Mucosa of rectum (tissue), 2 donors: Measurements from ENCODE around the gene SFXN5.

Source experiments
- H3K27ac ChIP-seq, 2 donors: one replicate each; pipeline ENCODE4 v1.7.0; 2013; ENCODE audit warnings: inconsistent platforms in 2 of 2, low read depth in 2 of 2, low read length in 2 of 2
- H3K27me3 ChIP-seq, 2 donors: one replicate each; pipeline ENCODE4 v1.7.0; 2013; ENCODE audit warnings: low read length in 2 of 2; ENCODE audit not compliant: control insufficient read depth in 2 of 2, insufficient read depth in 2 of 2
- H3K36me3 ChIP-seq, 2 donors: one replicate each; pipeline ENCODE4 v1.7.0; 2013; ENCODE audit warnings: low read length in 2 of 2; ENCODE audit not compliant: control insufficient read depth in 2 of 2, insufficient read depth in 2 of 2
- H3K4me1 ChIP-seq, 2 donors: one replicate each; pipeline ENCODE4 v1.7.0; 2013; ENCODE audit warnings: low read length in 2 of 2, mild to moderate bottlenecking in 1 of 2; ENCODE audit not compliant: control insufficient read depth in 2 of 2, insufficient read depth in 2 of 2
- H3K4me3 ChIP-seq, 2 donors: one replicate each; pipeline ENCODE4 v1.7.0; 2013; ENCODE audit warnings: low read length in 2 of 2
- H3K9ac ChIP-seq, 2 donors: one replicate each; pipeline ENCODE4 v1.7.0; 2013; ENCODE audit warnings: low read length in 2 of 2, low read depth in 1 of 2, mild to moderate bottlenecking in 1 of 2
- H3K9me3 ChIP-seq, 2 donors: one replicate each; pipeline ENCODE4 v1.7.0; 2013; ENCODE audit warnings: low read length in 2 of 2; ENCODE audit not compliant: control insufficient read depth in 2 of 2
- donor health status: healthy.
- donor health status: Normal muscosa, but diverticular disease.

Gene SFXN5

GRCh38 chr2:72956936-72957335 lies 114.6 kb downstream of the SFXN5 start:
- no peaks in the 10 kb centered on the region for H3K4me1 ChIP-seq
- no peaks in the 10 kb centered on the region for H3K36me3 ChIP-seq
- H3K9me3 ChIP-seq = no peaks in the 10 kb centered on the region
- no peak overlapping the region for H3K27ac ChIP-seq
- H3K9ac ChIP-seq = no peak overlapping the region
- no peaks in the 10 kb centered on the region for H3K27me3 ChIP-seq
- H3K4me3 ChIP-seq = no peak overlapping the region

GRCh38 chr2:72956050-72956395 lies 115.5 kb downstream of the SFXN5 start:
- Histone ChIP-seq H3K36me3 (no peaks in the 10 kb centered on the region), H3K9ac (no peak overlapping the region), H3K27ac (no peak overlapping the region), H3K4me1 (no peaks in the 10 kb centered on the region), H3K27me3 (no peaks in the 10 kb centered on the region), H3K4me3 (no peak overlapping the region), H3K9me3 (no peaks in the 10 kb centered on the region)

DNA sequence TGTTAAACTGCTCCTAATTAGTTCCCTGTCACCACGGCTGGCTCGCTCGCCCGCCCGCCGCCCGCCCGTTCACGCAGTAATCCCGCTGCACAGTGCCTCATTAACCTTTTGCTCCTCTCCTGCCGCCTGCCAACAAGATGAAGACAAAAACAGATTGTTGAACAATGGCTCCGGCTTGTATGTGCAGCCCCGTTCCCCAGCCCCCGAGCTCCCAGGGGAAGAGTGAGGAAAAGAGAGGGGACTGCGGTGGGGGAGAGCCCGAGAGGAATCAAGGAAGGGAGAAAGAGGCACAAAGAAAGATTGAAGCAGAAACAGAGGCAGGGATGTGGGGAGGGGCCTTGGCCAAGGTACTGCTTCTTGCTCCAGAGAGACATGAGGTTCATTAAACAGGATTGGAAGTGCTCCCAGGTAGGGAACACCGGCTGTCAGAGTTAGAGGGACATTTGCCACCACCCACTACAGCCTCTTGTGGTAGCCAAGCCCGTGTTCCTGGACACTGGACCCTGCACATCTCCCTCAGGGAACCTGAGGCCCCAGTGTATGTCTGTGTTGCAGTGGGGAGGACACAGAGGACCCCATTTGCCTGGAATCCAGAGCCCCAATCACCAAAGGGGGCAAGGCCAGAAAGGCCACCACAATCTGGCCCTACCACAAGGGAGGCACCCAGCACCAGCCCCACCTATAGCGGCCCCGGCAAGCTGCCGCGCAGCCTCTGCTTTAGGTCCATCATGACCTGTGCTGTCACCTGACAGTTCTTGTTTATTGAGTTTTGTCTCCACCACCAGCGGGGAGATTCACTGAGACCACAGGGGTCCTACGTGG lies 116.1 kb downstream of the SFXN5 start:
- H3K27me3 ChIP-seq = no peaks in the 10 kb centered on the region
- no peaks in the 10 kb centered on the region for H3K4me1 ChIP-seq
- no peak overlapping the region for H3K9ac ChIP-seq
- H3K4me3 ChIP-seq = no peak overlapping the region
- H3K9me3 ChIP-seq = no peaks in the 10 kb centered on the region
- H3K36me3 ChIP-seq = no peaks in the 10 kb centered on the region
- H3K27ac ChIP-seq = no peak overlapping the region

GRCh38 chr2:72954376-72955227 lies 116.9 kb downstream of the SFXN5 start:
- no peaks in the 10 kb centered on the region for H3K36me3 ChIP-seq
- no peak overlapping the region for H3K27ac ChIP-seq
- no peaks in the 10 kb centered on the region for H3K9me3 ChIP-seq
- H3K9ac ChIP-seq = no peak overlapping the region
- no peaks in the 10 kb centered on the region for H3K27me3 ChIP-seq
- H3K4me1 ChIP-seq = no peaks in the 10 kb centered on the region
- H3K4me3 ChIP-seq = no peak overlapping the region

GRCh38 chr2:72953976-72954375 lies 117.5 kb downstream of the SFXN5 start:
- Histone ChIP-seq H3K4me1 (no peaks in the 10 kb centered on the region), H3K36me3 (no peaks in the 10 kb centered on the region), H3K27me3 (no peaks in the 10 kb centered on the region), H3K27ac (no peak overlapping the region), H3K4me3 (no peak overlapping the region), H3K9me3 (no peaks in the 10 kb centered on the region), H3K9ac (no peak overlapping the region)

DNA sequence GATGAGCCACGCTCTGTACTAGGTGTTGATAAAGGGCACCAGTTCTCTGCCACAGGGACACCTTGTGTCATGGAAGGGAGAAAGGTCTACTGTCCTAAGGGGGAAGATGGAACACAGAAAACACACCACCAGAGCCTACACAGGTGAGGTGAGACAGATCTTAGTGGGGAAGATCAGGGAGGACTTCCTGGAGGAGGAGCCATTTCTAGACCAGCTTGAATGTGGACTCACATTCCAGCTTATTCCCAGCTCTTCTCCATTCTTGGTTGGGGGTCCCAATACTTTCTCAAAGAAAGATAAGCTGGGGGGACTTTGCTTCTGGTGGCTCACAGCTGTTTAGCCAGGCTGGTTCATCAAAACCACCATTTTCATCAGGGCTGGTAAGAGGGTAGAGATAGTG lies 118.0 kb downstream of the SFXN5 start:
- H3K27ac ChIP-seq = no peak overlapping the region
- H3K9ac ChIP-seq = no peak overlapping the region
- no peak overlapping the region for H3K4me3 ChIP-seq
- H3K27me3 ChIP-seq = no peaks in the 10 kb centered on the region
- no peaks in the 10 kb centered on the region for H3K36me3 ChIP-seq
- no peaks in the 10 kb centered on the region for H3K4me1 ChIP-seq
- H3K9me3 ChIP-seq = no peaks in the 10 kb centered on the region

- Histone ChIP-seq H3K27me3 (no peaks in the 10 kb centered on the region), H3K9ac (no peak overlapping the region), H3K4me3 (no peak overlapping the region), H3K36me3 (no peaks in the 10 kb centered on the region), H3K4me1 (no peaks in the 10 kb centered on the region), H3K27ac (no peak overlapping the region), H3K9me3 (no peaks in the 10 kb centered on the region)
These were observed 118.6 kb downstream of the SFXN5 start for GRCh38 chr2:72952961-72953360.

DNA sequence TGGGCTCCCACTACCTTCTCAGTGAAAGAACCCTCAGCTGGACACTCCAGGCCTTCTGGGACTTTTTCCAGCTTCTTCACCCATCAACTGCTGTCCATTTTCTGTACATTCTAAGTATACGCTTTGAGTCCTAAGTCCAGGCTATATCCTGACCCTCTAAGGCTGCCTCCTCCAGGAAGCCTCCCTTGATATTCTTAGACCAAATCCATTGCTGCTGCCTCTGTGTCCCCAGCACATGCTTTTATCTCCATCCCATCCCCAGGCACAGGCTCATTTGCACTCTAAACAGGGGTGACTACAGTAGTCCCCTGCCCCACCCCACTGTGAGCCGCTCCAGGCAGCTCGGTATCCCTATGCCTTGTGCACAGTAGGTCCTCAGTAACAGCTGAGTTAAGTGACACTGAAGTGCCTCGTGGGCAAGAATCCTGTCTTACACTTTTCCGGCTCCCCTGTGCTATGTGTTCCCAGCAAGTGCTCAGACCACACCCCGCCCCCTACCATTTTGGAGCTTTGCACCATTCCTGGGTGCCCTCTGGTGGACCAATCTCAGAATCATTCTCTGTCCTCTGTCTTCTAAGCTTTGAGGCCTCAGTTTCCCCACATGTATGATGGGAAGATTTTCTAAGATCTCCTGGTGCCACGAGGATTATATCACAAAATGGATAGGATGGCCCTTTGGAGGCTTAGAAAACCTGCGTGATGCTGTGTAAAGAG lies 119.2 kb downstream of the SFXN5 start:
- H3K27ac ChIP-seq = no peak overlapping the region
- no peak overlapping the region for H3K9ac ChIP-seq
- no peaks in the 10 kb centered on the region for H3K4me1 ChIP-seq
- H3K4me3 ChIP-seq = no peak overlapping the region
- H3K9me3 ChIP-seq = no peaks in the 10 kb centered on the region
- no peaks in the 10 kb centered on the region for H3K36me3 ChIP-seq
- H3K27me3 ChIP-seq = no peaks in the 10 kb centered on the region

GRCh38 chr2:72951303-72952095 lies 120.0 kb downstream of the SFXN5 start:
- no peaks in the 10 kb centered on the region for H3K36me3 ChIP-seq
- no peak overlapping the region for H3K9ac ChIP-seq
- H3K9me3 ChIP-seq = no peaks in the 10 kb centered on the region
- no peak overlapping the region for H3K27ac ChIP-seq
- H3K4me3 ChIP-seq = no peak overlapping the region
- no peaks in the 10 kb centered on the region for H3K27me3 ChIP-seq
- H3K4me1 ChIP-seq = no peaks in the 10 kb centered on the region
